Smooth muscle cell (in vitro differentiated cells): ENCODE data around the gene CCNK. TPM values are rescaled to one million over a fixed set of nuclear protein-coding genes. Genes with fewer than 3 reads are reported as not detected.

ENCODE experiments used
- DNase-seq: peaks from one replicate; lab custom pipeline; 2025; ENCODE audit not compliant: unreplicated experiment; lab: John Stamatoyannopoulos, UW
- H2AFZ ChIP-seq: fragments of 200-600 bp; sonication (generic); 2 replicates; pipeline ENCODE4 v1.6.0; 2016; ENCODE audit warnings: antibody characterized with exemption, low read depth, mild to moderate bottlenecking
- H3F3A ChIP-seq: fragments of 200-600 bp; sonication (generic); 2 replicates; pipeline ENCODE4 v1.6.0; 2017; ENCODE audit warnings: antibody characterized with exemption, low read depth
- H3K27ac ChIP-seq: fragments of 200-600 bp; sonication (generic); 2 replicates; pipeline ENCODE4 v1.5.1; 2016; ENCODE audit warnings: low read depth, mild to moderate bottlenecking
- H3K27me3 ChIP-seq: fragments of 200-600 bp; sonication (generic); 2 replicates; pipeline ENCODE4 v1.6.1; 2016; ENCODE audit warnings: low read depth, mild to moderate bottlenecking
- H3K36me3 ChIP-seq: fragments of 200-600 bp; sonication (generic); 2 replicates; pipeline ENCODE4 v1.5.1; 2016; ENCODE audit warnings: low read depth
- H3K4me1 ChIP-seq: fragments of 200-600 bp; sonication (generic); 2 replicates; pipeline ENCODE4 v1.5.1; 2016; ENCODE audit warnings: low read depth
- H3K4me2 ChIP-seq: fragments of 200-600 bp; sonication (generic); 2 replicates; pipeline ENCODE4 v1.6.0; 2016; ENCODE audit warnings: mild to moderate bottlenecking
- H3K4me3 ChIP-seq: fragments of 200-600 bp; sonication (generic); 2 replicates; pipeline ENCODE4 v1.5.1; 2016; ENCODE audit warnings: mild to moderate bottlenecking
- H3K79me2 ChIP-seq: fragments of 200-600 bp; sonication (generic); 2 replicates; pipeline ENCODE4 v1.6.0; 2016; ENCODE audit warnings: low read depth, mild to moderate bottlenecking
- H3K9ac ChIP-seq: fragments of 200-600 bp; sonication (generic); 2 replicates; pipeline ENCODE4 v1.6.0; 2016; ENCODE audit warnings: low read depth
- H3K9me3 ChIP-seq: fragments of 200-600 bp; sonication (generic); replicated peaks from 2 replicates; pipeline ENCODE4 v1.5.1; 2016; ENCODE audit warnings: low read depth
- H4K20me1 ChIP-seq: fragments of 200-600 bp; sonication (generic); 2 replicates; pipeline ENCODE4 v1.6.0; 2016; ENCODE audit warnings: low read depth
- WGBS: methylation state at CpG from one replicate; pipeline ENCODE4 v1.1.7; 2016; ENCODE audit warnings: low lambda C conversion rate; 5-methylcytosine and 5-hydroxymethylcytosine counted together
- polyA plus RNA-seq: library from polyadenylated mRNA; unstranded; fragments of >200 nt; fragmentation: Nextera tagmentation; extraction: Ambion mirVana; gene quantifications from 2 replicates; pipeline ENCODE4 v1.2.1, GENCODE V29; 2016
- total RNA-seq: library from RNA; depleted of rRNA; stranded (reverse); fragments of >200 nt; gene quantifications from 2 replicates; pipeline ENCODE4 v1.2.3, GENCODE V29; 2014
- TF ChIP-seq, protein P1 (sequence below): fragments of 200-600 bp; sonication (generic); IDR thresholded peaks from 2 replicates; pipeline ENCODE4 v1.5.1; 2017; ENCODE audit warnings: borderline replicate concordance, mild to moderate bottlenecking, antibody characterized with exemption; ENCODE audit not compliant: insufficient read depth, poor library complexity, severe bottlenecking

The CCNK gene
- total and polyA plus RNA-seq, 2 experiments from 2014 or later = 14.6 to 32.9 TPM

DNA sequence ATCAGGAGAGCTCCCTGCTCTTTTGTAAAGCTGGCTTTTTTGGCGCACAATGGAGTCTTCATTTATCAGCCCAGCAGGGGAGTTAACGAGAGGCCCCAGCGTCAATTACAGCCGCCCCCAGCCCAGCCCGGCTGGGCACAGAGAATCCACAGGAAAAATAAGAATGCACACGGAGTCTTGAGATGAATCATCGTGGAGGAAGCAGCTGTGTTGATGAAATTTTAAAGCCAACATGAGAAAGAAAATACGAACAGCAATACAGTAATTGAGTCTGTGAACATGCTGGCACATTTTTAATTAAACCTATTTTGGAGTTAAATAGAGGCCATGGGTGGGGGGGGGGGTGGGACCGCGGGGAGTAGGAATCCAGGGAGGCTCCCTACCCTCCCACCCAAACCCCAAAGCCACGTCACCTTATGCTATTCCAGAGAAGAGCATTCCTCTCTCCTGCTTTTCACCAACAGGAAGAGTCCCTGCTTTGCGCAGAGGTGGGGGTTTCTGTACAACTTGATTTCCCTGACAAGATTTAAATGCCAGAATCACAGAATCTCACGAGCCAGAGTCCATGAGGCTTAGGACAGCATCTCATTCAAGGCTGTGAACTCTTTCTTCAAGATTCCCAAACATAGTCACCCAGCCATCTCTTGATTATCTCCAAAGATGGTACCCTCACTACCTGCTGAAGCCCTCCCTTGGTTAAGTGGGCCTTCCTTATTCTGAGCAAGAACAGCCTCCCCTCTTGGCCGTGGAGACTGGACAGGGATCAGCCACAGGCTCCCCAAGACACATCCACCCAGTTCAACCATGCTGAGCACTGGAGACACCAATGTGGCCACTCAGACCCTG, 50.3 kb downstream of the CCNK start:
- no peaks in the 10 kb centered on the region for H3K27me3 ChIP-seq
- no peaks in the 10 kb centered on the region for H3K9me3 ChIP-seq
- no peaks in the 10 kb centered on the region for H3K36me3 ChIP-seq
- no peaks in the 10 kb centered on the region for H3K79me2 ChIP-seq
- no peak overlapping the region for H2AFZ ChIP-seq
- H3K4me3 ChIP-seq = no peak overlapping the region
- TF ChIP-seq, protein P1, sequence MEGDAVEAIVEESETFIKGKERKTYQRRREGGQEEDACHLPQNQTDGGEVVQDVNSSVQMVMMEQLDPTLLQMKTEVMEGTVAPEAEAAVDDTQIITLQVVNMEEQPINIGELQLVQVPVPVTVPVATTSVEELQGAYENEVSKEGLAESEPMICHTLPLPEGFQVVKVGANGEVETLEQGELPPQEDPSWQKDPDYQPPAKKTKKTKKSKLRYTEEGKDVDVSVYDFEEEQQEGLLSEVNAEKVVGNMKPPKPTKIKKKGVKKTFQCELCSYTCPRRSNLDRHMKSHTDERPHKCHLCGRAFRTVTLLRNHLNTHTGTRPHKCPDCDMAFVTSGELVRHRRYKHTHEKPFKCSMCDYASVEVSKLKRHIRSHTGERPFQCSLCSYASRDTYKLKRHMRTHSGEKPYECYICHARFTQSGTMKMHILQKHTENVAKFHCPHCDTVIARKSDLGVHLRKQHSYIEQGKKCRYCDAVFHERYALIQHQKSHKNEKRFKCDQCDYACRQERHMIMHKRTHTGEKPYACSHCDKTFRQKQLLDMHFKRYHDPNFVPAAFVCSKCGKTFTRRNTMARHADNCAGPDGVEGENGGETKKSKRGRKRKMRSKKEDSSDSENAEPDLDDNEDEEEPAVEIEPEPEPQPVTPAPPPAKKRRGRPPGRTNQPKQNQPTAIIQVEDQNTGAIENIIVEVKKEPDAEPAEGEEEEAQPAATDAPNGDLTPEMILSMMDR = no peak
- H3F3A ChIP-seq = no peaks in the 10 kb centered on the region
- peak overlapping the region; percentile 92 for H3K27ac ChIP-seq
- no peak for DNase-seq
- H3K9ac ChIP-seq = peak overlapping the region; percentile 48
- 23% methylated on average over 12 of the region's 14 CpGs for WGBS
- peak overlapping the region; percentile 73 for H3K4me2 ChIP-seq
- H4K20me1 ChIP-seq = no peaks in the 10 kb centered on the region
- peaks cover 33% of the 10 kb centered on the region for H3K4me1 ChIP-seq

DNA sequence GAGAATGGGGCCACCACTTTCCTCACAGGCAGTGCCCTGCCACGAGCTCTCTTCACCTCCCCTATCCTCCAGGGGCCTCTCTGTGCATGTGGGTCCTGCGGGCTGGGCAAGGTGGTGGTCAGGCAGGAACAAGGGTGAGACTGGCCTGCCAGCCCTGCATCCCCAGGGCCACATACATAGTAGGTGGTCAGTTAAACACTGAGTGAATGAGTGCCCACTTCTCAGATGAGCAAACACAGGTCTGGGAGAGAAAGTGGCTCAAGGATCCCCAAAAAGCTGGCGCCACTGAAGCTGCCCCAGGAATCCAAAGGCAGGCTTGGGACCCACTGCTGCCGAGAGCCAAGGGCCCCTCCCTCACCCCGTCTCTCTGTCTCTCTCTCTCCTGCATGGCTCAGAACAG, 51.1 kb downstream of the CCNK start:
- 92% methylated on average over 5 of the region's 5 CpGs for WGBS
- no peaks in the 10 kb centered on the region for H3K36me3 ChIP-seq
- H2AFZ ChIP-seq = no peak overlapping the region
- no peaks in the 10 kb centered on the region for H3K79me2 ChIP-seq
- no peak for DNase-seq
- no peak overlapping the region for H3K4me2 ChIP-seq
- H3K4me3 ChIP-seq = no peak overlapping the region
- H3K4me1 ChIP-seq = peaks cover 36% of the 10 kb centered on the region
- H3K9ac ChIP-seq = no peak overlapping the region
- H4K20me1 ChIP-seq = no peaks in the 10 kb centered on the region
- no peaks in the 10 kb centered on the region for H3F3A ChIP-seq
- TF ChIP-seq, protein P1 = no peak
- H3K27me3 ChIP-seq = no peaks in the 10 kb centered on the region
- no peaks in the 10 kb centered on the region for H3K9me3 ChIP-seq
- no peak overlapping the region for H3K27ac ChIP-seq

DNA sequence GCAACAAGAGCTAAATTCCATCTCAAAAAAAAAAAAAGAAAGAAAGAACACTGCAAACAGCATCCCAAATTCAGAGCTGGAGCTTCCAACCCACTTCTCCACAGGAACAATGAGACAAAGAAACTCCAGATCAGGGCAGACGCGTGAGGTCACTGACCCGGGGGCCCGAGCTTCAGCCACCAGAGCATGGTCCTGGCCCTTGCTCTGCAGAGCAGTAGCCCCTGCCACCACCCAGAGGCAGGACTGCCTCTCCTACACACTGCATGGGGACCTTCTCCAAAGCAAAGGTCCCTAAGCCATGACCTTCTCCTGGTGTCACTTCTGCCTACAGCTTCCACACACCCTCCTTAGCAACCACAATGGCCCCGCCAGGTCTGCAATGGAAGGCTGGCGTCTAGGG, 53.1 kb downstream of the CCNK start:
- H3K4me1 ChIP-seq = peaks cover 47% of the 10 kb centered on the region
- TF ChIP-seq, protein P1 = no peak

DNA sequence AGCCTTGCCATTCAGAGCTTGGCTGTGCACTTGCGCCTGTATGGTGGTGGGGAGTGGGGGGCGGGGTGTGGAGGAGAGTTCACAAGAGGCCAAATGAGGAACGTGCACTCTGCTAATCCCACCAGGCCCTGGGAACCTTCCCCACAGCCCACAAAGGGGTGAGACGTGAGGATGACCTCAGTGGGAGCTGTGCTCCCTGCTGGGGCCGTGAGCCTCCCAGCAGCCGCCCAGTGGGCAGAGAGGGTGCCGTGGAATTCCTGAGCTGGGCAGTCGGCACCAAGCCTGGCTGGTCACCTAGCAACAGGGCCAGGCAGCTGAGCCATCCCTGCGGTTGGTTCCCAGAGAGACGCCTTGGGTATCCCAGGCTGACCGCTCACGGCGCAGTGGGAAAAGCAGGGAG, 53.7 kb downstream of the CCNK start:
- Histone ChIP-seq H3K9me3 (no peaks in the 10 kb centered on the region), H3K27me3 (no peaks in the 10 kb centered on the region), H3K4me1 (peaks cover 51% of the 10 kb centered on the region), H3F3A (no peaks in the 10 kb centered on the region), H3K36me3 (no peaks in the 10 kb centered on the region), H2AFZ (no peak overlapping the region), H3K27ac (no peak overlapping the region), H3K4me2 (no peak overlapping the region), H4K20me1 (no peaks in the 10 kb centered on the region), H3K4me3 (no peak overlapping the region), H3K79me2 (no peaks in the 10 kb centered on the region), H3K9ac (no peak overlapping the region)
- TF ChIP-seq, protein P1 = no peak
- WGBS = 81% methylated on average over 13 of the region's 13 CpGs
- DNase-seq = no peak

More for the DNA sequence above, 53.1 kb downstream of the CCNK start:
- Histone ChIP-seq H3K9ac (no peak overlapping the region), H3K4me2 (no peak overlapping the region), H4K20me1 (no peaks in the 10 kb centered on the region), H2AFZ (no peak overlapping the region), H3F3A (no peaks in the 10 kb centered on the region), H3K36me3 (no peaks in the 10 kb centered on the region), H3K27ac (no peak overlapping the region), H3K27me3 (no peaks in the 10 kb centered on the region), H3K79me2 (no peaks in the 10 kb centered on the region), H3K9me3 (no peaks in the 10 kb centered on the region), H3K4me3 (no peak overlapping the region)
- 94% methylated on average over 6 of the region's 6 CpGs for WGBS
- no peak for DNase-seq
